HCT116 (cell line): ENCODE results near the gene CTAGE9. TPM values are rescaled to one million over a fixed set of nuclear protein-coding genes. Genes with fewer than 3 reads are reported as not detected.
A peak's percentile ranks its signal among the peaks of the same experiment; 100 is the strongest.

Source experiments
- ATAC-seq: fragments of 200-7000 bp; cut with Tn5 transposase; 2 replicates; pipeline ENCODE4 v1.9.1; 2020; ENCODE audit warnings: mild to moderate bottlenecking, moderate library complexity
- BruUV-seq: library from RNA; stranded (reverse); fragments of 400-500 nt; replicated peaks from 2 replicates; lab custom pipeline; 2021; lab: Mats Ljungman, UMichigan
- CTCF ChIA-PET: fragments of 300-600 bp; sonication (Branson Sonifier 250); formaldehyde crosslinking; loops from one replicate; lab custom pipeline; 2021; ENCODE audit warnings: antibody characterized with exemption; lab: Charles Lee
- POLR2A ChIA-PET: fragments of 300-600, 350-600 bp; sonication (Branson Sonifier 250); formaldehyde crosslinking; loops from one replicate; lab custom pipeline; 2021; ENCODE audit warnings: antibody characterized with exemption; lab: Charles Lee
- RAD21 ChIA-PET, 2 experiments: fragments of 300-600 bp; sonication (Branson Sonifier 250); formaldehyde crosslinking; loops; one replicate each; lab custom pipeline; 2023; ENCODE audit warnings: low total read pairs in 2 of 2; ENCODE audit not compliant: uncharacterized antibody in 2 of 2, unreplicated experiment in 2 of 2, low non-redundant PET in 1 of 2; lab: Charles Lee
- DNase-seq: peaks from one replicate; pipeline ENCODE4 v3.0.0-alpha.2; 2010; ENCODE audit warnings: low read depth, low spot score
- H2AFZ ChIP-seq: fragments of 200-600 bp; shearing (Covaris generic), sonication (generic); 2 replicates; pipeline ENCODE4 v1.6.1; 2017; ENCODE audit warnings: low read depth, mixed run types, mixed read lengths, antibody characterized with exemption, low read length; ENCODE audit not compliant: poor library complexity, severe bottlenecking
- H3K27ac ChIP-seq: 2 replicates; pipeline ENCODE4 v1.5.1; 2012; ENCODE audit warnings: low read depth, low read length
- H3K27me3 ChIP-seq: fragments of 200-600 bp; sonication (generic); 2 replicates; pipeline ENCODE4 v1.6.1; 2016; ENCODE audit warnings: mixed run types, low read length, mixed read lengths; ENCODE audit not compliant: insufficient read depth
- H3K36me3 ChIP-seq, 2 experiments: fragments of 200-500 bp in 1 of 2; fragments of 200-600 bp in 1 of 2; sonication (Bioruptor generic) in 1 of 2; sonication (generic) in 1 of 2; 2 replicates each; pipeline versions ENCODE4 v1.5.1 to v1.6.1; 2014 to 2016; ENCODE audit warnings: low read length in 2 of 2, inconsistent platforms in 1 of 2, mixed read lengths in 1 of 2, mixed run types in 1 of 2; ENCODE audit not compliant: insufficient read depth in 2 of 2, control insufficient read depth in 1 of 2
- H3K4me1 ChIP-seq, 2 experiments: fragments of 200-600 bp in 1 of 2; sonication (generic) in 1 of 2; 2 replicates each; pipeline versions ENCODE4 v1.5.1 to v1.6.1; 2012 to 2017; ENCODE audit warnings: low read length in 2 of 2, inconsistent platforms in 1 of 2, mild to moderate bottlenecking in 1 of 2, mixed read lengths in 1 of 2, mixed run types in 1 of 2, moderate library complexity in 1 of 2; ENCODE audit not compliant: insufficient read depth in 2 of 2, control insufficient read depth in 1 of 2
- H3K4me2 ChIP-seq: fragments of 200-600 bp; sonication (generic); 2 replicates; pipeline ENCODE4 v1.6.1; 2017; ENCODE audit warnings: mixed run types, low read length, mixed read lengths
- H3K4me3 ChIP-seq, 2 experiments: fragments of 200-600 bp in 1 of 2; sonication (generic) in 1 of 2; replicated peaks in 1 of 2; 2 replicates each; pipeline ENCODE4 v1.5.1; 2011 to 2016; ENCODE audit warnings: low read length in 2 of 2, control low read depth in 1 of 2, low read depth in 1 of 2, mild to moderate bottlenecking in 1 of 2, mixed read lengths in 1 of 2, mixed run types in 1 of 2
- H3K79me2 ChIP-seq: fragments of 200-600 bp; sonication (generic); 2 replicates; pipeline ENCODE4 v1.6.1; 2017; ENCODE audit warnings: mild to moderate bottlenecking, mixed run types, low read length, moderate library complexity, mixed read lengths; ENCODE audit not compliant: insufficient read depth
- H3K9ac ChIP-seq: fragments of 200-600 bp; sonication (generic); 2 replicates; pipeline ENCODE4 v1.6.1; 2016; ENCODE audit warnings: low read length, mixed read lengths
- H3K9me2 ChIP-seq: fragments of 200-600 bp; sonication (generic), shearing (Covaris generic); 2 replicates; pipeline ENCODE4 v1.6.1; 2017; ENCODE audit warnings: mixed run types, mild to moderate bottlenecking, moderate library complexity; ENCODE audit not compliant: insufficient read depth
- H3K9me3 ChIP-seq, 2 experiments: fragments of 200-500 bp in 1 of 2; fragments of 200-600 bp in 1 of 2; sonication (Bioruptor generic) in 1 of 2; sonication (generic) in 1 of 2; 2 replicates each; pipeline ENCODE4 v1.6.1; 2014 to 2017; ENCODE audit warnings: low read length in 2 of 2, mixed read lengths in 2 of 2, inconsistent platforms in 1 of 2, low read depth in 1 of 2, mild to moderate bottlenecking in 1 of 2, mixed run types in 1 of 2, moderate library complexity in 1 of 2; ENCODE audit not compliant: control insufficient read depth in 1 of 2, insufficient read depth in 1 of 2
- H4K20me1 ChIP-seq: fragments of 200-600 bp; sonication (generic), shearing (Covaris generic); 2 replicates; pipeline ENCODE4 v1.6.1; 2017; ENCODE audit warnings: mixed run types, mild to moderate bottlenecking, moderate library complexity; ENCODE audit not compliant: insufficient read depth
- CBX3 ChIP-seq: IDR thresholded peaks from 2 replicates; pipeline ENCODE4 v1.6.1; 2012; ENCODE audit warnings: low read depth
- CEBPB ChIP-seq: IDR thresholded peaks from 2 replicates; pipeline ENCODE4 v1.6.1; 2012; ENCODE audit warnings: low read depth
- ELF1 ChIP-seq: IDR thresholded peaks from 2 replicates; pipeline ENCODE4 v1.6.1; 2012; ENCODE audit warnings: low read depth, borderline replicate concordance
- EZH2phosphoT487 ChIP-seq: fragments of 200-600 bp; IDR thresholded peaks from 2 replicates; pipeline ENCODE4 v1.6.1; 2018; ENCODE audit warnings: antibody characterized with exemption, borderline replicate concordance
- FOSL1 ChIP-seq: IDR thresholded peaks from 2 replicates; pipeline ENCODE4 v1.6.1; 2012; ENCODE audit warnings: low read depth
- JUND ChIP-seq: IDR thresholded peaks from 2 replicates; pipeline ENCODE4 v1.6.1; 2012
- MAX ChIP-seq: IDR thresholded peaks from 2 replicates; pipeline ENCODE4 v1.6.1; 2012
- POLR2AphosphoS5 ChIP-seq: IDR thresholded peaks from 2 replicates; pipeline ENCODE4 v1.6.1; 2011; ENCODE audit warnings: mild to moderate bottlenecking, low read depth, low read length, moderate library complexity
- SP1 ChIP-seq: IDR thresholded peaks from 2 replicates; pipeline ENCODE4 v1.6.1; 2012; ENCODE audit warnings: low read depth
- ZNF274 ChIP-seq: fragments of 200-500 bp; sonication (Bioruptor generic); IDR thresholded peaks from 2 replicates; pipeline ENCODE4 v1.6.1; 2014; ENCODE audit warnings: mild to moderate bottlenecking, low read depth, low read length, inconsistent platforms
- intact Hi-C: fragments of 100-400 bp; cut with micrococcal nuclease; formaldehyde crosslinking; loops from 2 replicates; pipeline ENCODE4 v1.10.0; 2022
- total RNA-seq: library from RNA; stranded (reverse); gene quantifications from one replicate; pipeline ENCODE4 v1.2.1, GENCODE V29; 2021; ENCODE audit not compliant: unreplicated experiment

CTAGE9 gene
- total RNA-seq, 1 experiment from 2014 or later: not detected

- Histone ChIP-seq H3K4me1 (peaks cover 0 to 13% of the 10 kb centered on the region in 2 experiments; a peak in 2 of 4 replicates), H3K9me2 (no peaks in the 10 kb centered on the region), H3K79me2 (no peaks in the 10 kb centered on the region), H3K36me3 (no peaks in the 10 kb centered on the region), H3K4me2 (peak overlapping the region; percentile 40), H3K27ac (no peak overlapping the region), H4K20me1 (no peaks in the 10 kb centered on the region), H3K9me3 (no peaks in the 10 kb centered on the region), H3K4me3 (no peak overlapping the region), H3K9ac (no peak overlapping the region), H2AFZ (peak overlapping the region; percentile 38), H3K27me3 (no peaks in the 10 kb centered on the region)
- ChIA-PET RAD21 (no interaction called here), CTCF (no interaction called here), POLR2A (no interaction called here)
- DNase-seq (peak; percentile 45), ATAC-seq (peak; percentile 79)
- TF ChIP-seq JUND: peak; percentile 77
- TF ChIP-seq FOSL1: peak; percentile 78
- TF ChIP-seq POLR2AphosphoS5: peak; percentile 35; the same call in 1 of the 2 replicates
- TF ChIP-seq EZH2phosphoT487: no peak
- TF ChIP-seq CBX3: peak; percentile 90; the same call in 1 of the 2 replicates
- TF ChIP-seq CEBPB: peak; percentile 60
- peak; percentile 59; the same call in 1 of the 2 replicates for TF ChIP-seq MAX
- no peak for TF ChIP-seq ZNF274
- TF ChIP-seq ELF1: peak; percentile 45
- peak; percentile 69 for TF ChIP-seq SP1
- no TSS peak for BruUV-seq
- intact Hi-C loops: no loop called here
These were observed 50.6 kb downstream of the CTAGE9 start for GRCh38 chr6:131660195-131660594.

Other genes starting within 250 kb of the CTAGE9 start
- 0.69 TPM for gene ARG1, start 137.8 kb downstream of the CTAGE9 start, total RNA-seq
- gene MED23, start 82.8 kb downstream of the CTAGE9 start, total RNA-seq: 17.2 TPM
- 0.15 TPM for gene ENPP3, start 73.7 kb downstream of the CTAGE9 start, total RNA-seq
- not detected for gene OR2A4, start 9.6 kb downstream of the CTAGE9 start, total RNA-seq
- 6.5 TPM for gene ENPP1, start 97.0 kb upstream of the CTAGE9 start, total RNA-seq
- gene CCN2, start 240.4 kb upstream of the CTAGE9 start, total RNA-seq: 3.1 TPM